ENCODE data around the gene MATCAP1. TPM values are rescaled to one million over a fixed set of nuclear protein-coding genes. Genes with fewer than 3 reads are reported as not detected.

MATCAP1 gene
- total and polyA plus RNA-seq, 2 donors (not counting 1 experiment from before 2014, with no cell fraction given), result 6.2 to 8.9 TPM

DNA sequence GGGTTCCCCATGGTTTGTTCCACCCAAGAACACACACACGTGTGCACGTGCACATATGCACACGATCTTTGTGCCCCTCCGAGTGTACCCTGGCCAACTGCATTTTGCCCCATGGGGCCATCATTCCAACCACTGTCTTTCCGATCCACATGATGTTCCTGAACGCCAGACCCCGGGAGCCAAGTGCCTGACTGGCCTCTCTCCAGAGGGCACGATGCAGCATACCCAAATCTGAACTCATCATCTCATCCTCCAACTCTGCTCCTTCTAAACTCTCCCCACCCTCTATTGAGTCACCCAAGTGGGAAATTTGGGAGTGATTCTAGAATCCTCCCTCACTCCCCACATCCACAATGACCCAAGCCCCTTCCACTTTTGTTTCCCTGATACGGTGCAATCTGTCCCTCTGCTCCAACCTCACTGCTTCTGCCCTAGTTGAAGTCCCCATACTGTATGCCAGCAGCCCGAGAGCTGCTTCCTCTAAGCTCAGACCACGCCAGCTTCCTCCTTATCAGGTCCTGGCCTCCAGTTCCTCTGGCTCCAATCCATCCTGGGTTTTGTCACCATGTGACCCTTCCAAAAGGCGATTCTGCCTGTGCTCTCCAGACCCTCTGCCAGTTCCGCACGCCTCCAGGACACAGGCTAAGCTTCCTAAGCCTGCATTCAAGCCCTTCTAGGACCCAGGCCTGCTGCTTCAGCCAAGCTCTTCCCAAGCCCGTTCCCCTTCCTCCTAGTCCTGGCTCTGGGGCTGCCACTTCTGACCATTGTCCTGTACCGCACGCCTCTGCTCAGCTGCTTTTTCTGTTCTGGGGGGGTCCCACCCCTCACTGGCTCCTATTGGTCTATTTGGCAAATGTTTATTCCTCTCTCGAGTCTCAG, 33.1 kb upstream of the MATCAP1 start:
- Histone ChIP-seq H3K4me1 (ENCODE audit: control insufficient read depth in 2 of 2, insufficient read depth in 2 of 2, low read length in 2 of 2) (no peaks in the 10 kb centered on the region), H2AFZ (ENCODE audit: insufficient read depth, low read depth, low read length, poor library complexity, severe bottlenecking) (no peak overlapping the region)
- POLR2A ChIA-PET, result interaction anchor here (0.7 kb wide), 1 partner anchor 19 kb away, joined by 3 read pairs; no protein-coding TSS in a partner anchor

DNA sequence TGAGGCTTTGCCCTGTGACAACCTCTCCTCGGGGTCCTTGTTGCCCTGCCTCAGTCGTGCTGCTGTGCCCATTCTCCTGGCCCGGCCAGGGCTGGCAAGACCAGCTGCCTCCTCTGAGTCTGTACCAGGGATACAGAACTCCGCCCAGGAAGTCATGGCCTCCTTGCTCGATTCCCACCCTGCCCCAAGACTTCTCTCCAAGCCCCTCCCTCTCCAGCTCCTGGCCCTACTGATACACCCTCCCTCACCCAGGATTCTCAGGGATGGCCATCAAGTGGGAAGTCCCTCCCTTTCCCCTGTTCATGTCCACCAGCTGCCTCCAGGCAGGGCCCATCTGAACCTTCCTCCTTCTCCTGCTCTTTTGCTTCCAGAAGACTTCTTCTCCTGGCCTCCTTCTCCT, 31.9 kb upstream of the MATCAP1 start:
- TF ChIP-seq, protein P1, sequence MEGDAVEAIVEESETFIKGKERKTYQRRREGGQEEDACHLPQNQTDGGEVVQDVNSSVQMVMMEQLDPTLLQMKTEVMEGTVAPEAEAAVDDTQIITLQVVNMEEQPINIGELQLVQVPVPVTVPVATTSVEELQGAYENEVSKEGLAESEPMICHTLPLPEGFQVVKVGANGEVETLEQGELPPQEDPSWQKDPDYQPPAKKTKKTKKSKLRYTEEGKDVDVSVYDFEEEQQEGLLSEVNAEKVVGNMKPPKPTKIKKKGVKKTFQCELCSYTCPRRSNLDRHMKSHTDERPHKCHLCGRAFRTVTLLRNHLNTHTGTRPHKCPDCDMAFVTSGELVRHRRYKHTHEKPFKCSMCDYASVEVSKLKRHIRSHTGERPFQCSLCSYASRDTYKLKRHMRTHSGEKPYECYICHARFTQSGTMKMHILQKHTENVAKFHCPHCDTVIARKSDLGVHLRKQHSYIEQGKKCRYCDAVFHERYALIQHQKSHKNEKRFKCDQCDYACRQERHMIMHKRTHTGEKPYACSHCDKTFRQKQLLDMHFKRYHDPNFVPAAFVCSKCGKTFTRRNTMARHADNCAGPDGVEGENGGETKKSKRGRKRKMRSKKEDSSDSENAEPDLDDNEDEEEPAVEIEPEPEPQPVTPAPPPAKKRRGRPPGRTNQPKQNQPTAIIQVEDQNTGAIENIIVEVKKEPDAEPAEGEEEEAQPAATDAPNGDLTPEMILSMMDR (IDR thresholded peaks at IDR 0.05), result no peak
- TF ChIP-seq EZH2 (IDR thresholded peaks at IDR 0.05; ENCODE audit: borderline replicate concordance, insufficient read depth, low read depth, low read length, poor library complexity, severe bottlenecking), result no peak
- no peak overlapping the region for H2AFZ ChIP-seq (ENCODE audit: insufficient read depth, low read depth, low read length, poor library complexity, severe bottlenecking)
- no peak overlapping the region for H3K4me2 ChIP-seq (replicated peaks; ENCODE audit: low read depth, low read length, poor library complexity, severe bottlenecking)
- H3K9ac ChIP-seq (ENCODE audit: low read length), result no peak overlapping the region
- no peak overlapping the region for H3K4me3 ChIP-seq (ENCODE audit: control extremely low read depth in 1 of 5, extremely low read depth in 1 of 5, insufficient read depth in 1 of 5, low read depth in 2 of 5, low read length in 4 of 5)
- no peak overlapping the region for H3K27ac Mint-ChIP-seq
- no peak for ATAC-seq (ENCODE audit: low read depth)
- H3K9me3 Mint-ChIP-seq (ENCODE audit: insufficient read depth), result no peaks in the 10 kb centered on the region
- H3K79me2 ChIP-seq (ENCODE audit: control insufficient read depth, insufficient read depth, low read length), result no peaks in the 10 kb centered on the region
- intact Hi-C loops (cut with micrococcal nuclease), result no loop called here
- 78% methylated on average over 5 of the region's 5 CpGs for WGBS (ENCODE audit: insufficient coverage)
- H3K9me3 ChIP-seq (ENCODE audit: control extremely low read depth in 1 of 3, control insufficient read depth in 2 of 3, insufficient read depth in 1 of 3, low read length in 2 of 3), result no peaks in the 10 kb centered on the region
- no peaks in the 10 kb centered on the region for H3K36me3 ChIP-seq (replicated peaks in 1 of 2; ENCODE audit: control extremely low read depth in 1 of 2, control insufficient read depth in 1 of 2, extremely low read depth in 1 of 2, insufficient read depth in 2 of 2, low read length in 1 of 2)
- H3K4me1 ChIP-seq (ENCODE audit: control insufficient read depth in 2 of 2, insufficient read depth in 2 of 2, low read length in 2 of 2), result no peaks in the 10 kb centered on the region
- POLR2A ChIA-PET, result no interaction called here
- H3K27ac ChIP-seq (ENCODE audit: low read length in 2 of 2), result no peak overlapping the region
- no peaks in the 10 kb centered on the region for H3K4me1 Mint-ChIP-seq
- H3K27me3 Mint-ChIP-seq, result no peaks in the 10 kb centered on the region
- CTCF ChIA-PET, result no interaction called here
- no peaks in the 10 kb centered on the region for H4K20me1 ChIP-seq (ENCODE audit: control insufficient read depth, insufficient read depth, low read length, poor library complexity, severe bottlenecking)
- no peaks in the 10 kb centered on the region for H3K27me3 ChIP-seq (replicated peaks in 1 of 4; ENCODE audit: control extremely low read depth in 1 of 4, control insufficient read depth in 3 of 4, insufficient read depth in 4 of 4, low read length in 3 of 4)
- no peak overlapping the region for H3K4me3 Mint-ChIP-seq
- no peak for DNase-seq

More for the DNA sequence above, 33.1 kb upstream of the MATCAP1 start:
- H3K36me3 ChIP-seq (replicated peaks in 1 of 2; ENCODE audit: control extremely low read depth in 1 of 2, control insufficient read depth in 1 of 2, extremely low read depth in 1 of 2, insufficient read depth in 2 of 2, low read length in 1 of 2), result no peaks in the 10 kb centered on the region
- H3K27me3 ChIP-seq (replicated peaks in 1 of 4; ENCODE audit: control extremely low read depth in 1 of 4, control insufficient read depth in 3 of 4, insufficient read depth in 4 of 4, low read length in 3 of 4), result no peaks in the 10 kb centered on the region
- no peak overlapping the region for H3K4me3 ChIP-seq (ENCODE audit: control extremely low read depth in 1 of 5, extremely low read depth in 1 of 5, insufficient read depth in 1 of 5, low read depth in 2 of 5, low read length in 4 of 5)
- no peak overlapping the region for H3K4me2 ChIP-seq (replicated peaks; ENCODE audit: low read depth, low read length, poor library complexity, severe bottlenecking)
- H3K9me3 ChIP-seq (ENCODE audit: control extremely low read depth in 1 of 3, control insufficient read depth in 2 of 3, insufficient read depth in 1 of 3, low read length in 2 of 3), result no peaks in the 10 kb centered on the region
- Mint-ChIP-seq H3K9me3 (ENCODE audit: insufficient read depth) (no peaks in the 10 kb centered on the region), H3K4me1 (no peaks in the 10 kb centered on the region), H3K27me3 (no peaks in the 10 kb centered on the region), H3K4me3 (no peak overlapping the region), H3K27ac (no peak overlapping the region)
- CTCF ChIA-PET, result no interaction called here
- no peak for DNase-seq
- no peaks in the 10 kb centered on the region for H4K20me1 ChIP-seq (ENCODE audit: control insufficient read depth, insufficient read depth, low read length, poor library complexity, severe bottlenecking)
- no peaks in the 10 kb centered on the region for H3K79me2 ChIP-seq (ENCODE audit: control insufficient read depth, insufficient read depth, low read length)
- intact Hi-C loops (cut with micrococcal nuclease), result no loop called here
- TF ChIP-seq, protein P1 (IDR thresholded peaks at IDR 0.05), result no peak
- TF ChIP-seq EZH2 (IDR thresholded peaks at IDR 0.05; ENCODE audit: borderline replicate concordance, insufficient read depth, low read depth, low read length, poor library complexity, severe bottlenecking), result no peak
- no peak overlapping the region for H3K27ac ChIP-seq (ENCODE audit: low read length in 2 of 2)
- no peak overlapping the region for H3K9ac ChIP-seq (ENCODE audit: low read length)
- 52% methylated on average over 18 of the region's 18 CpGs for WGBS (ENCODE audit: insufficient coverage)
- no peak for ATAC-seq (ENCODE audit: low read depth)

Data from B cell (primary cell).